Measurements from ENCODE around the gene PLXNC1.

- TF ChIP-seq CTCF (IDR thresholded peaks at IDR 0.05; ENCODE audit: insufficient read depth, low read length) (no peak), POLR2AphosphoS5 (IDR thresholded peaks at IDR 0.05; ENCODE audit: low read depth) (peak; percentile 83), SPI1 (IDR thresholded peaks at IDR 0.05; ENCODE audit: borderline replicate concordance, low read depth) (peak; percentile 77; the same call in 1 of the 2 replicates)
Observed at GRCh38 chr12:94244165-94245133, 96.1 kb downstream of the PLXNC1 start.

Measured in HL-60 (cell line).